Epithelial cell of proximal tubule (primary cell): ENCODE data around the gene TTYH3. TPM values are rescaled to one million over a fixed set of nuclear protein-coding genes. Genes with fewer than 3 reads are reported as not detected.

Source experiments
- DNase-seq: peaks from one replicate; pipeline ENCODE4 v3.0.0-alpha.2; 2011; ENCODE audit warnings: low read depth
- H3K4me3 ChIP-seq: 2 replicates; pipeline ENCODE4 v1.5.1; 2011; ENCODE audit warnings: low read depth, mild to moderate bottlenecking, low read length
- CTCF ChIP-seq: conservative IDR thresholded peaks from 2 replicates; pipeline ENCODE4 v1.5.1; 2012; ENCODE audit warnings: low read depth, mild to moderate bottlenecking, low read length
- total RNA-seq: library from RNA; depleted of rRNA; stranded (reverse); fragments of >200 nt; gene quantifications from 2 replicates; pipeline ENCODE4 v1.2.3, GENCODE V29; 2015

Gene TTYH3, protein sequence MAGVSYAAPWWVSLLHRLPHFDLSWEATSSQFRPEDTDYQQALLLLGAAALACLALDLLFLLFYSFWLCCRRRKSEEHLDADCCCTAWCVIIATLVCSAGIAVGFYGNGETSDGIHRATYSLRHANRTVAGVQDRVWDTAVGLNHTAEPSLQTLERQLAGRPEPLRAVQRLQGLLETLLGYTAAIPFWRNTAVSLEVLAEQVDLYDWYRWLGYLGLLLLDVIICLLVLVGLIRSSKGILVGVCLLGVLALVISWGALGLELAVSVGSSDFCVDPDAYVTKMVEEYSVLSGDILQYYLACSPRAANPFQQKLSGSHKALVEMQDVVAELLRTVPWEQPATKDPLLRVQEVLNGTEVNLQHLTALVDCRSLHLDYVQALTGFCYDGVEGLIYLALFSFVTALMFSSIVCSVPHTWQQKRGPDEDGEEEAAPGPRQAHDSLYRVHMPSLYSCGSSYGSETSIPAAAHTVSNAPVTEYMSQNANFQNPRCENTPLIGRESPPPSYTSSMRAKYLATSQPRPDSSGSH
- total RNA-seq = 93.3 and 97.6 TPM in 2 replicates

GRCh38 chr7:2631946-2632732, at the start of gene TTYH3:
Gene TTYH3 (plus strand): TSS chr7:2631986. CDS start chr7:2632156, 170 bp downstream.
- peak within 1 kb of the TSS; percentile 95 for H3K4me3 ChIP-seq
- DNase-seq = no peak
- no peak for TF ChIP-seq CTCF

GRCh38 chr7:2582006-2582735, 49.6 kb upstream of the TTYH3 start:
- no peak overlapping the region for H3K4me3 ChIP-seq
- DNase-seq = no peak
- TF ChIP-seq CTCF = no peak

- DNase-seq = no peak
- TF ChIP-seq CTCF = no peak
- no peak overlapping the region for H3K4me3 ChIP-seq
Measured at GRCh38 chr7:2583798-2584580, 47.8 kb upstream of the TTYH3 start.

GRCh38 chr7:2585446-2585845, 46.3 kb upstream of the TTYH3 start:
- no peak overlapping the region for H3K4me3 ChIP-seq
- TF ChIP-seq CTCF = no peak
- no peak for DNase-seq

DNA sequence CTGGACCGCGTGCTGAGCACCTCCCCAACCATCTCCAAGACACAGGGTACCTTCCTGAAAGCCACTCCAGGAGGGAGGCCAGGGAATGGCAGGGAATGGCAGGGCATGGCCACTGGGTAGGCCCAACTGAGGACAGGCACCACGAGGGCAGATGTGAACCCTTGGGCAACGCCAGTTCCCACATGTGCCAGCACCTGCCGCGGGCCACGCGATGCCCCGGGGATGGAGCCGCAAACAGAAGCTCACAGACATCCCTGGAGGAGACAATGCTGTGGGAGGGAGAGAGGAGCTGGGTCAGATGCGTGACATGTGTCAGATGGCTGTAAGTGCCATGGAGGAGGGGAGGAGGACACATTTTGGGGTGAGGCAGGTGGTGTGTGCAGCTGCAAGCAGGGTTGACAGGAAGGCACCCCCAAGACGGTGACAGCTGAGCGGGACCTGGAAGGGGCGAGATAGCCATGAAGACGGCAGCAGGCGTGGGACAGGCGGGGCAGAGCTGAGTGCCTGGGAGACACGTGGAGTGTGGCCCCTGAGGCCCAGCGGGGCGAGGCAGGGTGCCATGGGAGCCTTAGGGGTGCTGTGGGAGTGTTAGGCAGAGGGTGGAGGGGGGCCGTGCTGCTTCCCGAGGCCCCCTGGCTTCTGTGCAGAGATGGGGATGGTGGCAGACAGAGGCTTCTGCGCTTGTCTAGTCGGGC, 45.3 kb upstream of the TTYH3 start:
- no peak for TF ChIP-seq CTCF
- no peak overlapping the region for H3K4me3 ChIP-seq
- no peak for DNase-seq
